Kidney epithelial cell (primary cell): ENCODE measurements around the gene MACROH2A1. TPM values are rescaled to one million over a fixed set of nuclear protein-coding genes. Genes with fewer than 3 reads are reported as not detected.

Experiments
- DNase-seq: peaks from one replicate; pipeline ENCODE4 v3.0.0-alpha.2; 2010; ENCODE audit warnings: low read depth
- H3K27me3 ChIP-seq: 2 replicates; pipeline ENCODE4 v1.6.0; 2011; ENCODE audit warnings: low read length; ENCODE audit not compliant: control insufficient read depth, insufficient read depth
- H3K36me3 ChIP-seq: 2 replicates; pipeline ENCODE4 v1.5.1; 2011; ENCODE audit warnings: low read length; ENCODE audit not compliant: control insufficient read depth, insufficient read depth
- H3K4me3 ChIP-seq: 2 replicates; pipeline ENCODE4 v1.5.1; 2011; ENCODE audit warnings: low read depth, mild to moderate bottlenecking, control low read depth, low read length
- CTCF ChIP-seq: IDR thresholded peaks from 2 replicates; pipeline ENCODE4 v1.5.1; 2011; ENCODE audit warnings: mild to moderate bottlenecking, moderate library complexity, low read length, control low read depth, inconsistent platforms; ENCODE audit not compliant: insufficient read depth, poor library complexity, severe bottlenecking
- total RNA-seq: library from RNA; depleted of rRNA; stranded (reverse); fragments of >200 nt; gene quantifications from 2 replicates; pipeline ENCODE4 v1.2.3, GENCODE V29; 2015

MACROH2A1 gene
- total RNA-seq, 1 donor from 2014 or later = 298 TPM

- no peak for DNase-seq
- TF ChIP-seq CTCF = no peak
- Histone ChIP-seq H3K36me3 (no peaks in the 10 kb centered on the region), H3K4me3 (peak overlapping the region; percentile 74), H3K27me3 (no peaks in the 10 kb centered on the region)
Observed at GRCh38 chr5:135398160-135398854, 724 bp downstream of the MACROH2A1 start.

DNA sequence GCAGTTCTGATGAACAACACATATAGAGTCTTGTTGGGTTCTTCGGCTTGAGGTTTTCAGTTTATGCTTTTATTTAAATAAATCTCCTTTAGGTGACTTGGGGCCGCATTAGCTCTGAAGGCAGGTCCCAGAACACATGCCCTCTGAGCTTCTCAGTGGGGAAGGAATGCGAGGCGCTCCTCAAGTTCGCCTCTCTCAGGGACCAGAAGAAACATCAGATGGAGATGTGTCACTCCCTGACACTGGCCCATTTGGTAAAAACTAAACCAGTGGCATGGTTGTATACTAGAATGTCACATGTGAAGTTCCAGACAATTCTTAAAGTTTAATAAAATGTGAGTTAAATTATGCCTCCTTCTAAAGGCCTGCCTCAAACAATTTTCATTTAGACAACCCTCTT, 1.9 kb downstream of the MACROH2A1 start:
- TF ChIP-seq CTCF = no peak
- no peak for DNase-seq
- Histone ChIP-seq H3K27me3 (no peaks in the 10 kb centered on the region), H3K36me3 (no peaks in the 10 kb centered on the region), H3K4me3 (no peak overlapping the region)

- no peaks in the 10 kb centered on the region for H3K27me3 ChIP-seq
- no peak for TF ChIP-seq CTCF
- no peak overlapping the region for H3K4me3 ChIP-seq
- H3K36me3 ChIP-seq = no peaks in the 10 kb centered on the region
- no peak for DNase-seq
Observed at GRCh38 chr5:135396459-135397055, 2.5 kb downstream of the MACROH2A1 start.

GRCh38 chr5:135395866-135396265, 3.2 kb downstream of the MACROH2A1 start:
- TF ChIP-seq CTCF = no peak
- Histone ChIP-seq H3K36me3 (no peaks in the 10 kb centered on the region), H3K4me3 (no peak overlapping the region), H3K27me3 (no peaks in the 10 kb centered on the region)
- no peak for DNase-seq

- Histone ChIP-seq H3K4me3 (no peak overlapping the region), H3K36me3 (no peaks in the 10 kb centered on the region), H3K27me3 (no peaks in the 10 kb centered on the region)
- DNase-seq = no peak
- TF ChIP-seq CTCF = no peak
Observed at GRCh38 chr5:135395451-135395850, 3.6 kb downstream of the MACROH2A1 start.

GRCh38 chr5:135394095-135394494, 4.9 kb downstream of the MACROH2A1 start:
- DNase-seq = no peak

More at GRCh38 chr5:135394095-135394494, 4.9 kb downstream of the MACROH2A1 start:
- no peaks in the 10 kb centered on the region for H3K36me3 ChIP-seq
- H3K4me3 ChIP-seq = no peak overlapping the region
- no peaks in the 10 kb centered on the region for H3K27me3 ChIP-seq
- no peak for TF ChIP-seq CTCF
